Measurements from ENCODE around the gene SPG7.
"Not testable (repeated sequence)": the region's sequence is repeated elsewhere in the genome, so short reads cannot be mapped to it uniquely, and the experiment has no call there.

SPG7 gene

DNA sequence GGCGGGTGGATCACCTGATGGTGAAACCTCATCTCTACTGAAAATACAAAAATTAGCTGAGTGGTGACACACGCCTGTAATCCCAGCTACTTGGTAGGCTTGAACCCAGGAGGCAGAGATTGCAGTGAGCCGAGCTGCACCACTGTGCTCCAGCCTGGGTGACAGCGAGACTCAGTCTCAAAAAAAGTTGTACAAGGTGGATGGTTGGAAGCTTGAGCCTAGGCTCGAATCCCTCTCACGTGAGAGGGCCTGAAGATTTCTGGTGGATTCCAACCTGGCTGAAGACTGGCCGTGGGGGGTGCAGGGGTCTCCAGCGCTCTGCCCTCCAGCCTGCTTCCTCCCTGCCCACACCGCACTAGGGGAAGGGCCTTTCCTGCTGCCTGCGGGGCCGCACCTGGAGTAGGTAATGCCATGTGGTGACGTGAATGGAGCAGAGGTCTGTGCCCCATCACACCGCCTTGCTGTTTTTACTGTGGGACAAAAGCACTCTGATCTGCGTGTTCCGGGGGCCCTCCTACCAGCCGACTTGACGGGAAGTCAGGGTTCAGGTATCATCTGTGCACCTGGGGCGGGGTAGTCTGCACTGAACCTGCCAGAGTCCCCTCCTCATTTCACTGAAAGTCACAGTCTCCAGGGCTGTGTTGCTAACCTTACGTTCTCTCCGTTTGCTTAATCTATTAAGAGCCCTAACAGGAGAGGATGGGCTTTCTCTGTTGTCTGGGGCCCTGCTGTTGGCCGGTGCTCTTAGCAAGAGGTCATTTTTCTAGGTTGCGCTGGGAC, 56.5 kb downstream of the SPG7 start:
- no peak for DNase-seq (ENCODE audit: low spot score)

DNA sequence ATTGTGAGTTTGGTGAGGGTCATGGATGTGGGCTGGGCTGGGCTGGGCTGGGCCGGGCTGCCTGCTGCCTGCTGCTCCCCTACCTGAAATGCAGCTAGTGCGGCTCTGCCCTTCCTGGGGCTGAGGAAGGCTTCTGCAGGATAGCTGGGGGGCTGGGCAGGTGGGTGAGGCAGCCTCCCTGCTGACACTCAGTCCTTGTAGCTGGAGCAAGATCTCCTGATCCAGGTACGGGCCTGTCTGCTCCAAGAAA, 57.0 kb downstream of the SPG7 start:
- no peak for DNase-seq (ENCODE audit: low spot score)

DNA sequence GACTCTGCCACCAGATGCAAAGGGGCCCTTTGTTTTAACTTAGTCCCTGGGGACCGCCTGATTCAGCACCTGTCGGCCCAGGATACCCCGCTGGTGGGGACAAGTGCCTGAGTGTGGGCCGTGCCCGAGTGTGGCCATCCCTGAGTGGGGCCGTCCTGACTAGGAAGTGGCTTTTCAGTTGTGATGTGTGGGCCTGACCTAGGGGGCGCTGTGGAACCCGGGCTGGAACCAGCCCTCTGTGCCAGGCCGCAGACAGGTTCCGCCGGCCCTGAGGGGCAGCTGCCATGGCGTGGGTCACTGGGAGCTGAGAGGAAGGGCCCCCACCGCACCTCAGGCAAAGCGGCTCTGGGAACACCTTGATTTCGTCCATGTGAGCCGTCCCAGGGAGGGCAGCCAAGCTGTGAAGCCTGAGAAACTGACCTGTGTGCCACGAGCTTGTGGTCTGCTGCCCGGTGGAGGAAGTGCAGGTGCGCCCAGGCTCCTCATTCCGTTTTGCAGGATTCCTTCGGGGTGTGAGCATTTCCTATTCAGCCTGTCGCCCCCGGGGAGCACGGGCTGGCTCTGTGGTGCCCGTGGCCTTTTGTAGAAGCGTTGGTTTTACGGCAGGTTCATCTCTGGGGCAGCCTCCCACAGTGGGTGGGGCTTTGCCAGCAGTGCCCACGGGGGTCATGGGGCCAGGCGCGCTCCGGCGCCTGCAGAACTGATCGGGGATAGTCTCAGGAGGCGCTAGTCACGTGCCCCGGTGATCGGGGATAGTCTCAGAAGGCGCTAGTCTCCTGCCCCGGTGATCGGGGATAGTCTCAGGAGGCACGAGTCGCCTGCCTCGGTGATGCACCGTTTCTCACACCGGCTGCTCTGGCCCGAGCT, 57.5 kb downstream of the SPG7 start:
- no peak for DNase-seq (ENCODE audit: low spot score)

DNA sequence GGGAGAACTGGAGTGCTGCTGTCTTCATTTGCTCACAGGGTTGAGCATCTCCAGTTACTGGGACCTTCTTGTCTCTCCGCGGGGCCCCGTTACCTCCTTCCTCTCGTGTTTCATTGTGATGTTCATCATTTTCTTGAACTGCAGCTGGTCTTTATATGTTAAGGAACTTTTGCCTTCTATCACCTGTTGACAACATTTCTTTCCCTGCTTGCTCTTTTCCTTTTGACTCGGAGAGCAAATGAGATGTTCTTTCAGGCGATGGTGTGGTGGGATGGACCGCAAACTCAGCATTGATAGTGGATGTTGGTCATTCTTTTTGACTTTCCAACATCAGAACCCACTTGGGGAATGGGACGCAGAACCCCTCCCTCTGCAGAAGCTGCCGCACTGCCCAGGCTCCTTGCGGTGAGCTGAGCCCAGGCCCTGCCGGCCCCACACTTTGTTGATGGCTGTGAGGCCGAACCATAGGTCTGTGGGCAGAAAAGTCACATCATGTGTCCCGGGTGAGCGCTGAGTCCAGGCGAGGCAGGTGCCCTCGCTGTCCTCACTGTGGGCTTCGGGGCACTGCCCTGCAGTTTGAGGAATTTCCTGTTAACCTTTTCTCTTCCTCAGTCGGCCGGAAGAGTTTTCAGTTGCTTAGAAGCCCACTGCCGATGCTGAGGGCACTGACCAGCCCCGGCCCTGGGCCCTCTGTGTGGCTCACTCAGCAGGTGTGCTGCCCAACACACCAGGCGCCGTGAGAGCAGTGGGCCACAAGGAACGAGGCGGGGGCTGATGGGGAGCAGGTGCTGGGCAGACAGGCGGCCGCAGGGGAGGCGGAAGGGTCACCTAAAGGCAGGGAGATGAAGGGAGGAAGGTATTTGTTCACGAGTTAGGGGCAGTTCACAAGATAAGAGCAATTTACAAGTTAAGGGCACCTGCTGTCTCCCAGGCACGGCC, 59.7 kb downstream of the SPG7 start:
- no peak for DNase-seq (ENCODE audit: low spot score)

DNA sequence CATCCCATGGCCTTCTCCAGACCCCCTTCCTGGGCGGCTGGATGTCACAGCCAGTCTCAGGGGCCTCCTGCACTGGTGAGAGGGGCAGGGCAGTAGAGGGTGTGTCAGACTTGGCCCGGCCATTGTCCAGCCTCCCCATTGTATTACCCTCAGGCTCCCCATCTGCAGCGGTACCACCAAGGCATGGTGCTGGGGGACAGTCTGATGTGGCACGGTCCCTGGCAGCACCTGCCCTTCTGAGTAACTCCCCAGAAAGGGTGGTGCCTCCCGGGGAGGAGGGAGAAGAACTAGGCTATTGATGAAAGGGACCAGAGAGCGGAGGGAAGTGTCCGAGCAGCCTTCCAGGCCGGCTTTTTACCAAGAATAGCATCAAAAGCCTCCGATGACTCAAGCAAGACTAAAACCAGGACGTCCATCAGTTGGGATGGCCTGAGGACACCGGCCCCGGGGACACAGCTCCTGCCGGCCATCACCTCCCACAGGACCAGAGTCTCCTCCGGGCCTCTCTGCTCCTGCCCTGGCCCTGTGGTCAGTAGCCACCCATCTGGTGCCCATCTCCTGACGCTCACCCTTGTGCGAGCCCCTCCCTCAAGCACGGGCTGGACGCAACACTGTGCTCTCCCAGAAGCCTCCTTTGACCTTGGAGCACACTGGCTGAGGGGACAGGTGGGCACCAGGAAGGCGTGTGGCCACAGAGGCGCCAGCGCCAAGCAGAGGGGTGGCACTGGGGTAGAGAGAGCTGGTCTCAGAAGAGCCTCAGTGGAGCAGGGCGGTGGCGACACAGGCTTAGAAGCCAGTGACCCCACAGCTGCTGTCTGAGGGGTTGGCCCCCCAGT, 61.5 kb downstream of the SPG7 start:
- DNase-seq (ENCODE audit: low spot score) = no peak

DNA sequence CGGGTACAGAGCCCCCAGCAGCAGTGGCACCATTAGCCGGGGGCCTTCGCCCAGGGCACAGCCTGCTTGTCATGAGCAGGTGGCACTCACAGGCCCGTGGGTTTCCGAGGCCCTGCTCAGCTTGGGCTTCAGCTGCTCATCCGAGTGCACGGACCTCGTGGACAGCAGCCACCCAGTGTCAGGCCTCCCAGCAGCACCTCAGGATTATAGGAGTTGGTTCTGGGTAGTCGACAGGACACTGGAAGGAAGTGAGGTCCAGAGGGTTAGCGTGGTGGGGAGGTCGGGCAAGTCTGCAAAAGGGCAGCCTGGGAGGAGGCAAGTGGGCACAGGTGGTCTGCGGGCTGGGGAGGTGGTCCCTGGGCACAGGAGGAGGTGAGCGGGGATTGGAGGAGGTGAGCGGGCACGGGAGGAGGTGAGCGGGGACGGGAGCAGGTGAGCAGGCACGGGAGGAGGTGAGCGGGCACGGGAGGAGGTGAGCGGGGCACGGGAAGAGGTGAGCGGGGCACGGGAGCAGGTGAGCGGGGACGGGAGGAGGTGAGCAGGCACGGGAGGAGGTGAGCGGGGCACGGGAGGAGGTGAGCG, 62.2 kb downstream of the SPG7 start:
- no peak for DNase-seq (ENCODE audit: low spot score)

DNA sequence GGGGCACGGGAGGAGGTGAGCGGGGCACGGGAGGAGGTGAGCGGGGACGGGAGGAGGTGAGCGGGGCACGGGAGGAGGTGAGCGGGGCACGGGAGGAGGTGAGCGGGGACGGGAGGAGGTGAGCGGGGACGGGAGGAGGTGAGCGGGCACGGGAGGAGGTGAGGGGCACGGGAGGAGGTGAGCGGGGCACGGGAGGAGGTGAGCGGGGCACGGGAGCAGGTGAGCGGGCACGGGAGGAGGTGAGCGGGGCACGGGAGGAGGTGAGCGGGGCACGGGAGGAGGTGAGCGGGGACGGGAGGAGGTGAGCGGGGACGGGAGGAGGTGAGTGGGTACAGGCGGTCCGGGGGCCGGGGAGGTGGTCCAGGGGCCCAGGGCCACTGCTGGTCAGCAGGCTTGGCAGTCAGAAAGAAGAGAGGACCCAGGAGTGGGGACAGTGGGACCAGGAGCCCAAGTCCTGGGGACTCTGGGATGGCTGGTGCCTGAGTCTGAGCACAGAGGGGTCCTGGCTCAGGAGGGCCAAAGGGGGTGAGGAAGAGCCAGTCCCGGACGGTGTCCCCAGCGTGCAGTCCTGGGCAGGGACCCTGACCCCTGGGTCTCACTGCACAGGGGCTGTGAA, 62.9 kb downstream of the SPG7 start:
- not testable (repeated sequence) for DNase-seq (ENCODE audit: low spot score)

DNA sequence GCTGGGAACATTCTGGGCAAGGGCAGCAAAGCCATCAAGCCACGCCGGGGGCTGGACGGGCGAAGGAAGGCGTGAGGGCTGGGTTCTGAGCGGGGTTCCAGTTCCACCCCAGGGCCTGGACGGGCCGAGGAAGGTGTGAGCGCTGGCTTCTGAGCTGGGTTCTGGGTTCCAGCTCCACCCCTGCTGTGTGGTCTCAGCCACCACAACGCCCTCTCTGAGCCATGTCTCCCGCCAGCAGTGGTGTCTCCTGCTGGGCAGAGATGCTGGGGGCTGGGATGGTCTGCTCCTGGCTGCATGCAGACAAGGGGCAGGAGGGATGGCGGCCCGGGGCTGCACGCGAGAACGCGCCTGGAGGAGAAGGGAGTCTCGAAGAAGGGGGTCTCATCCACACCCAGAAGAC, 63.4 kb downstream of the SPG7 start:
- no peak for DNase-seq (ENCODE audit: low spot score)

DNA sequence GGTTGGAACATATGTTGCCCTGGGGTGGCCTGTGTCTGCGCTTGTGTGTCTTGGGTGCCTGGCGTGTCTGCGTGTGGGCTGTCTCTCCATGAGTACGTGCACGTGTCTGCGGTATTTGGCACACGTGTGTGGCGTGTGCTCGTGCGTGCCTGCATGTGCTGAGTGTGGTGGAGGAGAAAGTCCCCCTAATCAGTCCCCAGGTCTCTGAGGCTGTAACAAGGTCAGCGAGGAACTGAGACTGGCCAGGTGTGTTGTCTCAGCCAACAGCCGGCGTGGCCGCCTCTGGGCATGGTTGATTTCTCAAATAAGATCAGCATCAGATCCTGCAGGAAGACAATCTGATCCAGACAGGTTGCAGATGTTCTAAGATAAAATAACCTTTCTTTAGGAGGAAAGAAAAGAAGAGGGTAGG, 63.9 kb downstream of the SPG7 start:
- no peak for DNase-seq (ENCODE audit: low spot score)

DNA sequence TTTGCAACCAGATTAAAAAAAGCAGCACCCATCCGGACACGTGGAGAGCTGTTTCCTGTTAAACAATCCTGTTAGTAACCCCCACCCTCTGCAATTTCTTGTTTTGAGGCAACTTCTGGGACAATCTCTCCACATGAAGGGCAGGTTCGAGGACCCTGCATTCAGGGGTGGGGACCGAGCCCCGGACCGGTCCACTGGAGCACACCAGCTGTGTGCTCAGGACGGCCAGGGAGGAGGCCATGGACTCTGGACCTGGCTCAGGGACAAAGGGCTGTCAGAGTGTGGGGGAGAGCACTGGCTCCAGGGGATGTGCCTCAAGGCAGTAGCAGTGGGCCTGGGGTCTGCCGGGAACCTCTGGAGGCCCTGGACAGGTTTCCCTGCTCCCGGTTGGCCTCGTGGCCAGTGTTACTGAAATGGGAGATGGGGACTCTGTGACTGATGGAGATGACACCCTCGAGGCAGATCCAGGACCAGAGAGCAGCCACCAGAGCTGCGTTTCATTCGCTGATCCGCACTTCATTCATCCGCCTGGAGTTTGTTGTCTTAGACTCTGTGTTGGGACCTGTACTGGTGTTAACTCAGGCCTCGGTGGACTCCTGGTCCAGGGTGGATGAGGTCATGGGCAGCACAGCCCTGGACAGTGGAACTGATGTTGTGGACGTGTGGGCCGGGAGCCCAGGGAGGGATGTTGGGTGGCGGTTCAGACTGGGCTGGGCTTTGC, 64.4 kb downstream of the SPG7 start:
- no peak for DNase-seq (ENCODE audit: low spot score)

DNA sequence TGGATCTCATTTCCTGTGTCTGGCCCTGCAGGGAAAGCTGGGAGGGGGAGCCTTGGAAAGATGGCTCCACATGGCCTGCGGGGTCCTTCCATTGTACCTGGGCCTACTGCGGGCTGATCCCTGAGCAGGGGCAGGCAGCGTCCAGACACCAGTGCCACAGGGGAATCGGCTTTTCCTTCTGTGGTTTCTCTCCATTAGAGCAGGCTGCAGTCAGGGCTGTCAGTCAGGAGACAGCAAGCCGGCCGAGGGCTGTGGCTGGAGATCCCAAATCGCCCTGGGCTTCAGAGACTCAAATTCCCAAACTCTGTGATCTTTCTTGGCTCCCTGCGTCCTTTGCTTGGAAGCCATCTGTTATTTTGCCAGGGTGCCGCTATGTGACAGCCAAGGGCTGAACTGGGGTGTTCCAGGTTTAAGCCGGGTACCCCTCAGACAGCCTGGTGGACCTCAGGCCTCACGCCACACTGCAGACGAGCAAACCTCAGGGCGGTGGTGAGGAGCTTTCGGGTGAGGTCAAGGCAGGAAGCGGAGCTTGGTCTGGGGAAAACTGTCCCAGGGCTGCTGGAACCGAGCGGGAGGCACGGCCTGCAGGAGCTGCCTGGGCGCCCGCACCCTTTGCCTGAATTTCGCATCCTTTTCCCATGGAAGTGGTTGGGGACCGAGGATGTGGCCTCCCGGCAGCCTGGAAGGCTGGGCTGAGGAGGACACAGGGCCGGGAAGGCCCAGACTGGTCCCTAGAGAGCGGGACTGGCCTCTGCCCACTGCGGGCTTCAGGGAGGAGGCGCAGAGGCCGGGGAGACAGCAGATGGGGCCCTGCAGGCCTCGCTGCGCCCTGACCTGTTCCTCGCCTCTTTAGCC, 65.8 kb downstream of the SPG7 start:
- no peak for DNase-seq (ENCODE audit: low spot score)

DNA sequence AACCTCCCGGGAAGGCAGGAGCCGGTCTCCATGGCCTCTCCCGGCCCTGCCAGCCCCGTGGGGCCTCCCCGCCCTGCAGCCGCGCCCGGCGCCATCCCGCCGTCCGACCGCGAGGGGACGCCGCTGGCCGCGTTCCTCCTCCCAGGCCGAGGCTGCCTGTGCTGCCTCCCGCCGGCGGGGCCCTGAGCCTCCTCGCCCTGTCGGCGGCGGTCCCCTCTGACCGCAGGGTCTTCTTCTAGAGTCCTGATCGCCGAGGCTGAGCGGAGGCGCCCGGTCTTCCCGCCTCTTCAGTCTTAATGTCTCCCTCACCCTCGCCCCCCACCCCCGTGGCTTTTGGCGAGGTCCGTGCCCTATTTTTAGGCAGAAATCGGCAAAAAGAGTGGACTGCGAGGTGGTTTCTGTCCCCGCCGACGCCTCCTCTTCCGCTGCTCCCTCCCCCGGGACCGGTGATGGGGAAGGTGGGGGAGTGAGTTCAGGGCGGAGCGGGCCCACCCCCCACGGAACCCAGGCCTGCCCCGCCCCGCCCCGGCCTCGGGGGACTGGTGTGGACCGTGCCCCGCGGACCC, 66.6 kb downstream of the SPG7 start:
- no peak for DNase-seq (ENCODE audit: low spot score)

DNA sequence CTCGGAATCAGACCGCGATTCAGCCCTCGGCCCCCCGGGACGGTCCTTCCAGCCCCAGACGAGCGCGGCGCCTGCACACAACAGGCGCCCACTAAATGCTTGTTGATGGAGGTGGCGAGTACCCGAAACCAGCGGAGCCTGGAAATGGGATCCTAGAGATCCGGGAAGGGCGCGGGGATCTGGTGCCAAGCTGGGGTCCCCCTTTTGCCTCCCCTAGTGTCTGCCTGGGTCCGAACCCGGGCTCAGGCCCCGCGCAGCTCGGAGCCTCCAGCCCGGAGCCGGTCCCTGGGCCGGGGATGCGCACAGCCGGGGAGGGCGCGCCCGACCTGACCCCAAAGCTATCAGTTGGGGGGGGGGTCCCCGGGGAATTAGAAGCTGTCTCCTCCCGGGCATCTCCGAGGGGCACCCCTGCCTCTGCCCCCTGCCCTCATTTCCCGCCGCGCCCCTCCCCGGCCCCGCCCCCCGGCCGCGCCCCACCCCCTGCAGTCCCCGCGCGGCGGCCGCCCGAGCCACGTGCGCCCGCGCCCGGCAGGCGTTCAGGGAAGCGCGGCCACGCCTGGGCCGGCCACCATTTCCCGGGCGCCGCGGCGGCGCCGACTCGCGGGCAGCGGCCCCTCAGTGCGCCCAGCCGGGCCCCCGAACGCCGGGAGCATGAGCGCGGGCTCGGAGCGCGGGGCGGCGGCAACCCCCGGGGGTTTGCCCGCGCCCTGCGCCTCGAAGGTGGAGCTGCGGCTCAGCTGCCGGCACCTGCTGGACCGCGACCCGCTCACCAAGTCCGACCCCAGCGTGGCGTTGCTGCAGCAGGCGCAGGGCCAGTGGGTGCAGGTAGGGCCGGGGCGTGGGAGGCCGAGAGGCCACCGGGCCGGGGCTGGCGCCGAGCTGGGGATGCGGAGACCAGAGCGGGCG, 67.3 kb downstream of the SPG7 start, which contains the start of gene CPNE7:
CPNE7 (plus strand) TSS at position 512 of the 906 bp plus-strand sequence; CDS start at position 652, 140 bp downstream.
- no peak for DNase-seq (ENCODE audit: low spot score)

DNA sequence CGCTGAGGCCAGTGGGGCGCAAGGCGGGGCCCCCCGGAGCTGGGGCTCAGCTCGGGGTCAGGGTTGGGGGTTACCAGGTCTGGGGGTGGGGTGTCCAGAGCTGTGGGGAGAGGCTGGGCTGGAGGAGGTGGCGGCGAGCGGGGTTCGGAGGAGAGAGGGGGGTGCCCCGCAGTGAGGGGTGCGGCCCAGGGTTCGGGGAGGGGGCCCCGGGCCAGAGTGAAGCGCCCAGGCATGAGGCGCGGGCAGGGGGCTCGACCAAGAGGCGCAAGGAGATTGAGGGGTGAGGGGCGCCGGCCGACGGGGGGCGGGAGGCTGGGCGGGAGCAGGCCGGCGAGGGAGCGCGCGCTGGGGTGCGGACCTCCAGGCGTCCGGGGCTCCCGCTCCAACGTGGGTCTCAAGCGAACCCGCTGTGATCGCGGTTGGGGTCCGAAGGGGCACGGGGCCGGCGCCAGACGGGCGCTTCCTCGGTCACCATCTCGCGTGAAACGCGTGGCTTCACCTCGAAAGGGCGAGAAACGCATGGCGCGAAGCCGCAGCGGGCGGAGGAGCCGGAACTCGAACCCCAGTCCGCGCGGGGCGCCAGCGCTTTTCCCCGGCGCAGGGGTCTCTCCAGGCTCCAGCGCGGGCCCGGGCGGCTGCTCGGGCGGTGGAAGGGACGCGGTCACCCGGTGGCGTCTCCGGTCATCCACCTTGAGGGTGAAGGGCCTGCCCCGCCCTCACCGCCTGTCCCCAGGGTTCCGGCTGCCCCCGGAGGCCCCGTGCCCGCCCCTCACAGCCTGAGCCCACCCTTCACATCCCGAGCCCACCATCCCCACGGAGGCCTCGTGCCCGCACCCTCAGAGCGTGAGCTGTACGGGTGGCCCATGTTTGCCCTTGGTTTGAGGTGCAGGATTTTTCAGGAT, 68.2 kb downstream of the SPG7 start:
- DNase-seq (ENCODE audit: low spot score) = no peak

DNA sequence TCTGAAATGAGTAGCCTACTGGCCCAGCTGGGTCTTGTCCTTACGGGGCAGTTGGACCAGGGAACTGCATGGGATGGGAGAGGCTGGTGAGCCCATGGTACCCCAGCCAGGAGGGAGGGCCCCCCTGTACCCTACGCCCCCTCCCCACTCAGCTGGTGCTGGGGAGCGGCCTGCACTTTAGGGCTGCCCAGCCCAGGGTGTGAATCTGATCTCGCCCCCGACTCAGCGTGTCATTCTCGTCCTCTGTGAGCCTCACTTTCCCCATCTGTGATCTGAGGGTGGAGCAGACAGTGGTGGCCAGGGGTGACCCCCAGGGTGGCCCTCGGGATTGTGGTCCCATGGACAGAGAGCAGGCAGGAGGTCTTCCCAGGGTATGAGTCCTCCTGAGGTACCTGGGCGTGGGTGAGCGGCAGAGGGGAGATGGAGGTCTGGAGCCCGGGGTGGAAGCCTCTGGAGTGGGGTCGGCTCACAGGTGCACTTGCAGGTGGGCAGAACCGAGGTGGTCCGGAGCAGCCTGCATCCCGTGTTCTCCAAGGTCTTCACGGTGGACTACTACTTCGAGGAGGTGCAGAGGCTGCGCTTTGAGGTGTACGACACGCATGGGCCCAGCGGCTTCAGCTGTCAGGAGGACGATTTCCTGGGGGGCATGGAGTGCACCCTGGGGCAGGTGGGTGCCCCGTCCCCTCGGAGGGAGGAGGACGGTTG, 69.0 kb downstream of the SPG7 start:
- no peak for DNase-seq (ENCODE audit: low spot score)

DNA sequence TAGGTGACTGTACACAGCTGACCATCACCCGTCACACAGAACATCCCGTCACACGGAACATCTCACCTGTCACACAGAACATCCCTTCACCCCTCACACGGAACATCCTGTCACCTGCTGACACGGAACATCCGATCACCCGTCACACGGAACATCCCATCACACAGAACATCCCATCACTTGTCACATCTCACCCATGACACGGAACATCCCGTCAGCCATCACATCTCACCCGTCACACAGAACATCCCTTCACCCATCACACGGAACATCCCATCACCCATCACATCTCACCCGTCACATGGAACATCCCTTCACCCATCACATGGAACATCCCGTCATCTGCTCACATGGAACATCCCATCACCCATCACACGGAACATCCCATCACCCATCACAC, 71.1 kb downstream of the SPG7 start:
- DNase-seq (ENCODE audit: low spot score) = no peak

Data from putamen (tissue), 1 donor.